ENCODE results near the gene MYL11. TPM values are rescaled to one million over a fixed set of nuclear protein-coding genes. Genes with fewer than 3 reads are reported as not detected.
A peak's percentile ranks its signal among the peaks of the same experiment; 100 is the strongest.

Gene MYL11
- total RNA-seq, 1 donor = 2.1 TPM

DNA sequence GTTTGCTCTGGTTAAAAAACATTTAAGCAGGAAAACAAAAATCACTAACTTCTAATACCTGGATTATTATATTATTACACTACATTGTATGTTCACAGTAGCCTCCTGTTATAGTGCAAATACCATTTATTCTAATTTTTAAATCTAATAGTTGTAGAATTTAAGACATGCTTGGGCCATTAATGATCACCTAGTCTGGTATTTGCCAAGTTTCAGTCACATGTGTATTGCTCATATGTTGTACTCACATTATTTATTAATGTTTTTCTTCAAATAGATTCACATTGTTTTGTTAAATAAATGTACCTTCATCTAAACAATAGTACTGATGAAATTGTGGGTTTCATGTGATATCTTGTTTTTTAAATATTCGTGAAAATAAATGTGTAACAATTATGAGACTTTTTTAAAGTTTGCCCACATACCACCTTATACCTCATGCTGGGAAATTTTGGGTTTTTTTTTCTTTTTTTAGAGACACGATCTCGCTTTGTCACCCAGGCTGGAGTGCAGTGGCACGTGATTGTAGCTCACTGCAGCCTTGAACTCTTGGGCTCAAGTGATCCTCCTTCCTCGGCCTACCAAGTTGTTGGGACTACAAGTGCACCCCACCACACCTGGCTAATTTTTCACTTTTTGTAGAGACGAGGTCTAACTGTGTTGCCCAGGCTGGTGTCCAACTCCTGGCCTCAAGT is 38.7 kb downstream of the MYL11 start:
- Histone ChIP-seq H3K27me3 (ENCODE audit: insufficient read depth, low read length) (no peaks in the 10 kb centered on the region), H3K9me3 (ENCODE audit: low read depth, low read length) (no peaks in the 10 kb centered on the region), H3K4me3 (ENCODE audit: low read length) (no peak overlapping the region), H3K4me1 (ENCODE audit: insufficient read depth, low read length) (peaks cover 22% of the 10 kb centered on the region)

DNA sequence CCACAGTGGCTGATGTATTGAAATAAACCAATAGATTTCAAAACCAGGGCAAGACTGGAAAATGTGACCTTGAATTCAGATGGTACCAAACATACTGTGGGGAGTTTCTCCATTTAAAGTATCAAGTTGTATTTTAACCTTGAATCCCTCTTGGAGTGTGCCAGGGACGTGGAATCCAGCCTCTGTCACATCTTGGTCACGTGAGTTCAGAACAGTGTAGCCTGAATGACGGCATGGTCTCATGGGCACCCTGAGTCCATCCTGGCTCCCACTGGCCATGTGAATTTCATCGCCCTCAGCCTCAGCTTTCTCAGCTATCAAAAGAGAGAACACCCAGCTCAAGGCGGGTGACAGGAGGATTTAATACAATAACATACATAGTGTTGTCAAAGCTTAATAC is 39.6 kb downstream of the MYL11 start:
- no peaks in the 10 kb centered on the region for H3K9me3 ChIP-seq (ENCODE audit: low read depth, low read length)
- no peak overlapping the region for H3K4me3 ChIP-seq (ENCODE audit: low read length)
- H3K4me1 ChIP-seq (ENCODE audit: insufficient read depth, low read length) = peaks cover 24% of the 10 kb centered on the region
- H3K27me3 ChIP-seq (ENCODE audit: insufficient read depth, low read length) = no peaks in the 10 kb centered on the region

DNA sequence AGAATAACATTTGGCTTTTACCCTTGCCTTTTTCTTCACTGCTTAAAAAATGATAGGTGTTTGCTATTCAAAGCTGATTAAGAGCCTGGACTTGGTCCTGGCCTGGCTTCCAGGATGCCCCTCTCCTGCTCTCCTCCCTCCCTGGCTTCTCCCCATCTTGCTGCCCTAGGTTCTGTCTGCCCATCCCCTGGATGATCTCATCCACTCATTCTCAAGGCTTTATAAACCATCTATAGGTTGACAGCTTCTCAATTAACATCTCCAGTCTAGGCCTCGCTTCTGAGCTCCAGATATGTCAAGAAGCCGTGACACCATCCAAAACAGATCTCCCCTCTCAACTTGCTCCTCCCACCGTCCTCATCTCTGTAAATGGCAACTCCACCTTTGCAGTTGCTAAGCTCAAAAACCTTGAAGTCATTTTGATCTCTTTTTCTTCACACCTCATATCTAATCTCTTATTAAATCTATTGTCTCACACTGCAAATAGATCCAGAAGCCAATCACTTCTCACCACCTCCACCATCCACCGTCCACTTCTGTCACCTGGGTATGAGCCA is 41.5 kb downstream of the MYL11 start:
- Histone ChIP-seq H3K4me1 (ENCODE audit: insufficient read depth, low read length) (peaks cover 18% of the 10 kb centered on the region), H3K9me3 (ENCODE audit: low read depth, low read length) (no peaks in the 10 kb centered on the region), H3K27me3 (ENCODE audit: insufficient read depth, low read length) (no peaks in the 10 kb centered on the region), H3K4me3 (ENCODE audit: low read length) (no peak overlapping the region)

DNA sequence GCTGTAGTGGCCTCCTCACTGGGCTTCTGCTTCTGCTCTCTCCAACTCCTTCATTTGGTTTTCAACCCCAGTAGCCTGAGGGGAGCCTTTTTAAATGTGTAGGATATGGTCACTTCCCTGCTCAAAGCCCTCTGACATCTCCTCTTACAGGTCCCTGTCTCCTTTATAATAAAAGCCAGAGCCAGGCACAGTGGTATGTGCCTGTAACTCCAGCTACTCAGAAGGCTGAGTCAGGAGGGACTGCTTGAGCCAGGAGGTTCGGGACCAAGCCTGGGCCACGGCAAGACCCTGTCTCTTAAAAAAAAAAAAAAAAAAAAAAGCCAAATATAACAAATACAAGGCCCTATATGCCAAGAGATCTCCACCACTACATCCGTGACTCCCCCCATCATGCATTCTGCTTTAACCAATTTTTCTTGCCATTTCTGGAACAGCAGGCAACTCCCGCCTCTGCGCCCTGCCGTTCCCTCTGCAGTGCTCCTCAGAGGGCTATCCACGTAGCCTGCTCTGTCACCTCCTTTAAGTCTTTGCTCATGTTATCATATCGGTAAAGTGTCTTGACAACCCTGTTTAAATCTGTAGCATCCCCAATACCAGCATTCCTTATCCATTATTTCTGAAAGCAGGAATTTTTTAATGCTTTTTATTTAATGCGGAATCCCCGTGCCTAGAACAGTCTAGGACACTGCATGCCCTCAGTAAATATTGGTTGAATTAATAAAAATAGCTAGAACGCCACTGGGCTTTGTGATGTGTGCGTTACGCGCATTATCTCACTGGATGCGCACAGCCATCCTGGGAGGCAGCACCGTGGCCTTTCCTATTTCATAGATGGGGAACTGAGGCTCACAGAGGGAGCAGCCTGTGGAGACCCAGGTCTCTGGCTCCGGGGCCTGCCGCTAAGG is 42.3 kb downstream of the MYL11 start:
- Histone ChIP-seq H3K9me3 (ENCODE audit: low read depth, low read length) (no peaks in the 10 kb centered on the region), H3K4me1 (ENCODE audit: insufficient read depth, low read length) (peaks cover 18% of the 10 kb centered on the region), H3K27me3 (ENCODE audit: insufficient read depth, low read length) (no peaks in the 10 kb centered on the region), H3K4me3 (ENCODE audit: low read length) (peak overlapping the region; percentile 60)

DNA sequence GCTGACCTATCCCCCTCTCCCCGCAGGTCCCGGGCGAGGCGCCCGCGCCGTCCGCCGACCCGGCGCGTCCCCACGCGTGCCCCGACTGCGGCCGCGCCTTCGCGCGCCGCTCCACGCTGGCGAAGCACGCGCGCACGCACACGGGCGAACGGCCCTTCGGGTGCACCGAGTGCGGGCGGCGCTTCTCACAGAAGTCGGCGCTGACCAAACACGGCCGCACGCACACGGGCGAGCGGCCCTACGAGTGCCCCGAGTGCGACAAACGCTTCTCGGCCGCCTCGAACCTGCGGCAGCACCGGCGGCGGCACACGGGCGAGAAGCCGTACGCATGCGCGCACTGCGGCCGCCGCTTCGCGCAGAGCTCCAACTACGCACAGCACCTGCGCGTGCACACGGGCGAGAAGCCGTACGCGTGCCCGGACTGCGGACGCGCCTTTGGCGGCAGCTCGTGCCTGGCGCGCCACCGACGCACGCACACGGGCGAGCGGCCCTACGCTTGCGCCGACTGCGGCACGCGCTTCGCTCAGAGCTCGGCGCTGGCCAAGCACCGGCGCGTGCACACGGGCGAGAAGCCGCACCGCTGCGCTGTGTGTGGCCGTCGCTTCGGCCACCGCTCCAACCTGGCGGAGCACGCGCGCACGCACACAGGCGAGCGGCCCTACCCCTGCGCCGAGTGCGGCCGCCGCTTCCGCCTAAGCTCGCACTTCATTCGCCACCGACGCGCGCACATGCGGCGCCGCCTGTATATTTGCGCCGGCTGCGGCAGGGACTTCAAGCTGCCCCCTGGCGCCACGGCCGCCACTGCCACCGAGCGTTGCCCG is 43.1 kb downstream of the MYL11 start:
- Histone ChIP-seq H3K4me3 (ENCODE audit: low read length) (peak overlapping the region; percentile 60), H3K9me3 (ENCODE audit: low read depth, low read length) (no peaks in the 10 kb centered on the region), H3K4me1 (ENCODE audit: insufficient read depth, low read length) (peaks cover 18% of the 10 kb centered on the region), H3K27me3 (ENCODE audit: insufficient read depth, low read length) (no peaks in the 10 kb centered on the region)

DNA sequence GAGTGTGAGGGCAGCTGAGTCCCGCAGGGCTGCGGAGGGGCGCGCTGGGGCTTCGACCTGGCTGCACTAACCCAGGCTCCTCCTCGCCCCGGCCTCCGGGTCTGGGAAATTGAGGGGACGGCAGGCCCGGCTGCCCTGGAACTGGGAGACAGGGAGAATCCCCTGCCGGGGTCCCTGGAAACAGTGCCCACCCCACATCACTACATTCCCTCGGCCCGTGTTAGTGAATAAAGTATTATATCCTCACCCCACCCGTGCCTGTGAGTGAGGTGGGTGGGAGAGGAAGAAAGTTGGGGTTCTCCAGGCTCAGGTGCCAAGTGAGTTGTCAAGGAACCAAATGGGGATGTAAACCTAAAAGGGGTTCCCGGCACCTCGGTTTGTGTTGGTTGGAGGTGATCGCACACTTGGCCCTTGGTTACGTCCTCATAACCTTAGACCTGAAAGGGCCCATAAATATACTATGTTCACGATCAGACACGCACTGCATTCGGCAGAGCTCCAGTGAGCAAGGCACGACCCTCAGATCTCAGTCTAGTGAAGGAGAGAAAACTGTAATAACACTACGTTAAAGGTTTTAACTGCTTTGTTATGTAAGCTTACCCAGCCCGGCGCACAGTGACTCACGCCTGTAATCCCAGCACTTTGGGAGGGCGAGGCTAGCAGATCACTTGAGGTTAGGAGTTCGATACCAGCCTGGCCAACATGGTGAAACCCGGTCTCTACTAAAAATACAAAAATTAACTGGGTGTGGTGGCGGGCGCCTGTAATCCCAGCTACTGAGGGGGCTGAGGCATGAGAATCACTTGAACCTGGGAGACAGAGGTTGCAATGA is 44.0 kb downstream of the MYL11 start:
- Histone ChIP-seq H3K9me3 (ENCODE audit: low read depth, low read length) (no peaks in the 10 kb centered on the region), H3K4me3 (ENCODE audit: low read length) (peak overlapping the region; percentile 60), H3K4me1 (ENCODE audit: insufficient read depth, low read length) (peaks cover 18% of the 10 kb centered on the region), H3K27me3 (ENCODE audit: insufficient read depth, low read length) (no peaks in the 10 kb centered on the region)

DNA sequence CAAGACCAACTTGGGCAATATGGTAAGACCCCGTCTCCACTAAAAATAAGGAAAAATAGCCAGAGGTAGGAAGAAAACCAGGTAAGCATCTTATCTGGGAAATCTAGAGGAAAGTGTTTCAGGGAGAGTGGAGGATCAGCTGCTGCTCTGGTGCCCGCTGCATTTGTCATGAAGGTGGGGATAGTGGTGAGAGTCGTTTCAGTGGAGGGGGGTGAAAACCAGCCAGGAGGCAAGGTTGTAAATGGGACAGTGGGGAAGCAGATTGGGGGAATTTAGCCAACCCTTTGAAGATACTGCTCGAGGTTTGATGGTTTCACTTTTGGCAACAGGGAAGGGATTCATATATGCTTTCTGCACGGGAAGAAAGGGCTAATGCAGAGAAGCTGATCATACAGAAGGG is 46.4 kb downstream of the MYL11 start:
- Histone ChIP-seq H3K4me1 (ENCODE audit: insufficient read depth, low read length) (peaks cover 18% of the 10 kb centered on the region), H3K9me3 (ENCODE audit: low read depth, low read length) (no peaks in the 10 kb centered on the region), H3K27me3 (ENCODE audit: insufficient read depth, low read length) (no peaks in the 10 kb centered on the region), H3K4me3 (ENCODE audit: low read length) (no peak overlapping the region)

Other genes starting within 250 kb of the MYL11 start
- 361 TPM for gene CORO1A, start 191.2 kb upstream of the MYL11 start, total RNA-seq
- gene BOLA2B, start 181.1 kb upstream of the MYL11 start, total RNA-seq = 35.4 TPM
- gene SLX1A, start 180.9 kb upstream of the MYL11 start, total RNA-seq = 22.5 TPM
- gene SULT1A3, start 175.5 kb upstream of the MYL11 start, total RNA-seq = 3.8 TPM
- 12.1 TPM for gene NPIPB13, start 126.3 kb upstream of the MYL11 start, total RNA-seq
- gene CD2BP2, start 19.5 kb upstream of the MYL11 start, total RNA-seq = 21.5 TPM
- 12.0 TPM for gene TBC1D10B, start 4.3 kb upstream of the MYL11 start, total RNA-seq
- 38.7 TPM for gene SEPTIN1, start 7.8 kb downstream of the MYL11 start, total RNA-seq
- 3.8 TPM for gene ZNF48, start 20.6 kb downstream of the MYL11 start, total RNA-seq
- 1.0 TPM for gene ZNF771, start 32.8 kb downstream of the MYL11 start, total RNA-seq
- gene DCTPP1, start 55.2 kb downstream of the MYL11 start, total RNA-seq = 4.1 TPM
- gene SEPHS2, start 71.1 kb downstream of the MYL11 start, total RNA-seq = 11.4 TPM
- gene ITGAL, start 97.9 kb downstream of the MYL11 start, total RNA-seq = 150 TPM
- 5.7 TPM for gene ZNF768, start 151.8 kb downstream of the MYL11 start, total RNA-seq
- gene ZNF747, start 160.1 kb downstream of the MYL11 start, total RNA-seq = 6.0 TPM
- 10.5 TPM for gene ZNF764, start 183.6 kb downstream of the MYL11 start, total RNA-seq
- 9.4 TPM for gene ZNF688, start 196.9 kb downstream of the MYL11 start, total RNA-seq
- 2.6 TPM for gene ZNF785, start 210.9 kb downstream of the MYL11 start, total RNA-seq
- 14.9 TPM for gene ZNF689, start 235.6 kb downstream of the MYL11 start, total RNA-seq